Sigmoid colon (tissue), 4 donors: ENCODE data around the gene MMD.

Experiments
- EP300 ChIP-seq, 4 donors: sonication (generic); formaldehyde crosslinking; IDR thresholded peaks; one replicate each; pipeline ENCODE4 v1.6.1; 2017; ENCODE audit warnings: antibody characterized with exemption in 4 of 4
- POLR2A ChIP-seq, 2 donors: fragments of 450-650 bp; IDR thresholded peaks; one replicate each; pipeline ENCODE4 v1.6.1; 2016; ENCODE audit warnings: antibody characterized with exemption in 2 of 2, mild to moderate bottlenecking in 2 of 2, moderate library complexity in 2 of 2
- POLR2AphosphoS5 ChIP-seq, 4 donors: sonication (generic); formaldehyde crosslinking; IDR thresholded peaks; one replicate each; pipeline ENCODE4 v1.6.1; 2017; ENCODE audit warnings: antibody characterized with exemption in 4 of 4
- TF ChIP-seq, protein P1 (sequence below), 4 experiments: fragments of 450-650 bp in 3 of 4; fragments of 200-600 bp in 1 of 4; IDR thresholded peaks; one replicate each; pipeline ENCODE4 v1.5.1; 2016 to 2019; ENCODE audit warnings: antibody characterized with exemption in 4 of 4, mild to moderate bottlenecking in 3 of 4, moderate library complexity in 2 of 4

DNA sequence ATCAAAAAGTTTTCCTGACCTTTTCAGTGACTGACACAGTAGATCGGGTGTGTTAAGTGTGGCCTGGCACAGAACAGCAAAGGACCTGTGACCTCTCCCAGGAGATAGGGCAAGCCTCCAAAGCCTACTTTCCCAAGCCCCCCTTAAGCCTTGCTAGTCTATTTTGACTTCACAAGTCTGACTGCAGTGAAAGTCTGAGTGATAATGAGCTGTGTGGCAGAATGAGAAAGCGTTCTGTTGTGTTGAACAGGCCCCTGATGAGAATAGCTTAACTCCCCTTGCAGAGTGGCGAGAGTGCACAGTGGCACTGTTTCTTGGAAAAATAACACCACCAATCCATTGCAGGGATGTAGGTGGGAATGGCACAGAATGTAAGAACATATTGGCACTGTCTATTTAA lies 32.8 kb downstream of the MMD start:
- TF ChIP-seq EP300 (IDR thresholded peaks at IDR 0.05) (no peak), POLR2A (IDR thresholded peaks at IDR 0.05) (no peak), POLR2AphosphoS5 (IDR thresholded peaks at IDR 0.05) (no peak)
- TF ChIP-seq, protein P1, sequence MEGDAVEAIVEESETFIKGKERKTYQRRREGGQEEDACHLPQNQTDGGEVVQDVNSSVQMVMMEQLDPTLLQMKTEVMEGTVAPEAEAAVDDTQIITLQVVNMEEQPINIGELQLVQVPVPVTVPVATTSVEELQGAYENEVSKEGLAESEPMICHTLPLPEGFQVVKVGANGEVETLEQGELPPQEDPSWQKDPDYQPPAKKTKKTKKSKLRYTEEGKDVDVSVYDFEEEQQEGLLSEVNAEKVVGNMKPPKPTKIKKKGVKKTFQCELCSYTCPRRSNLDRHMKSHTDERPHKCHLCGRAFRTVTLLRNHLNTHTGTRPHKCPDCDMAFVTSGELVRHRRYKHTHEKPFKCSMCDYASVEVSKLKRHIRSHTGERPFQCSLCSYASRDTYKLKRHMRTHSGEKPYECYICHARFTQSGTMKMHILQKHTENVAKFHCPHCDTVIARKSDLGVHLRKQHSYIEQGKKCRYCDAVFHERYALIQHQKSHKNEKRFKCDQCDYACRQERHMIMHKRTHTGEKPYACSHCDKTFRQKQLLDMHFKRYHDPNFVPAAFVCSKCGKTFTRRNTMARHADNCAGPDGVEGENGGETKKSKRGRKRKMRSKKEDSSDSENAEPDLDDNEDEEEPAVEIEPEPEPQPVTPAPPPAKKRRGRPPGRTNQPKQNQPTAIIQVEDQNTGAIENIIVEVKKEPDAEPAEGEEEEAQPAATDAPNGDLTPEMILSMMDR (IDR thresholded peaks at IDR 0.05) = no peak
